Caco-2 (cell line): ENCODE results near the gene NACC1. TPM values are rescaled to one million over a fixed set of nuclear protein-coding genes. Genes with fewer than 3 reads are reported as not detected.

Experiments
- BruUV-seq: library from RNA; stranded (reverse); fragments of 400-500 nt; replicated peaks from 2 replicates; lab custom pipeline; 2021; lab: Mats Ljungman, UMichigan
- CTCF ChIA-PET: fragments of 300-600 bp; sonication (Branson Sonifier 250); formaldehyde crosslinking; loops from one replicate; lab custom pipeline; 2022; ENCODE audit warnings: antibody characterized with exemption; lab: Charles Lee
- POLR2A ChIA-PET: fragments of 300-600 bp; sonication (Branson Sonifier 250); formaldehyde crosslinking; loops from one replicate; lab custom pipeline; 2022; ENCODE audit warnings: antibody characterized with exemption; lab: Charles Lee
- DNase-seq, 2 experiments: peaks; one replicate each; pipeline versions ENCODE4 v3.0.0 to v3.0.0-alpha.2; 2020 to 2022
- H3K27me3 ChIP-seq: replicated peaks from 2 replicates; pipeline ENCODE4 v1.6.0; 2011; ENCODE audit warnings: low read length; ENCODE audit not compliant: control insufficient read depth, insufficient read depth
- H3K36me3 ChIP-seq: 2 replicates; pipeline ENCODE4 v1.5.1; 2011; ENCODE audit warnings: low read length; ENCODE audit not compliant: control insufficient read depth, insufficient read depth
- H3K4me1 ChIP-seq: fragments of 250-450 bp; sonication (Bioruptor Pico); 2 replicates; pipeline ENCODE4 v1.5.1; 2020; ENCODE audit warnings: mild to moderate bottlenecking
- H3K4me3 ChIP-seq: 2 replicates; pipeline ENCODE4 v1.5.1; 2011; ENCODE audit warnings: low read depth, mild to moderate bottlenecking, control low read depth, low read length
- H3K9me3 ChIP-seq: fragments of 250-450 bp; sonication (Bioruptor Pico); 2 replicates; pipeline ENCODE4 v1.5.1; 2020; ENCODE audit warnings: mild to moderate bottlenecking, moderate library complexity
- H3K27ac Mint-ChIP-seq: one replicate; pipeline ENCODE4 v1.8.0; 2022; ENCODE audit warnings: mixed read lengths; ENCODE audit not compliant: unreplicated experiment
- H3K27me3 Mint-ChIP-seq: one replicate; pipeline ENCODE4 v1.8.0; 2022; ENCODE audit warnings: mixed read lengths; ENCODE audit not compliant: insufficient read depth, unreplicated experiment
- H3K36me3 Mint-ChIP-seq: one replicate; pipeline ENCODE4 v1.8.0; 2022; ENCODE audit warnings: mild to moderate bottlenecking, mixed read lengths; ENCODE audit not compliant: insufficient read depth, unreplicated experiment
- H3K4me1 Mint-ChIP-seq: one replicate; pipeline ENCODE4 v1.8.0; 2022; ENCODE audit warnings: low read depth, mixed read lengths; ENCODE audit not compliant: unreplicated experiment
- H3K4me3 Mint-ChIP-seq: one replicate; pipeline ENCODE4 v1.8.0; 2022; ENCODE audit warnings: mild to moderate bottlenecking, moderate library complexity, mixed read lengths; ENCODE audit not compliant: unreplicated experiment
- H3K9me3 Mint-ChIP-seq: one replicate; pipeline ENCODE4 v1.8.0; 2022; ENCODE audit warnings: mixed read lengths; ENCODE audit not compliant: unreplicated experiment
- intact Hi-C: fragments of 100-400 bp; cut with micrococcal nuclease; formaldehyde crosslinking; loops from one replicate; pipeline ENCODE4 v1.10.0; 2022; ENCODE audit not compliant: unreplicated experiment
- total RNA-seq: library from RNA; stranded (reverse); gene quantifications from 2 replicates; pipeline ENCODE4 v1.2.3, GENCODE V29; 2022
- TF ChIP-seq, protein P1 (sequence below), 2 experiments: fragments of 200-600 bp in 1 of 2; IDR thresholded peaks; 1 replicate in 1 of 2; 2 replicates in 1 of 2; pipeline versions ENCODE4 v1.5.1 to v1.8.0; 2011 to 2022; ENCODE audit warnings: antibody characterized with exemption in 1 of 2, control low read depth in 1 of 2, inconsistent platforms in 1 of 2, low read depth in 1 of 2, low read length in 1 of 2, mild to moderate bottlenecking in 1 of 2, moderate library complexity in 1 of 2; ENCODE audit not compliant: insufficient read depth in 1 of 2, severe bottlenecking in 1 of 2, unreplicated experiment in 1 of 2

Gene NACC1
- total RNA-seq, 1 experiment from 2014 or later: 89.6 TPM

DNA sequence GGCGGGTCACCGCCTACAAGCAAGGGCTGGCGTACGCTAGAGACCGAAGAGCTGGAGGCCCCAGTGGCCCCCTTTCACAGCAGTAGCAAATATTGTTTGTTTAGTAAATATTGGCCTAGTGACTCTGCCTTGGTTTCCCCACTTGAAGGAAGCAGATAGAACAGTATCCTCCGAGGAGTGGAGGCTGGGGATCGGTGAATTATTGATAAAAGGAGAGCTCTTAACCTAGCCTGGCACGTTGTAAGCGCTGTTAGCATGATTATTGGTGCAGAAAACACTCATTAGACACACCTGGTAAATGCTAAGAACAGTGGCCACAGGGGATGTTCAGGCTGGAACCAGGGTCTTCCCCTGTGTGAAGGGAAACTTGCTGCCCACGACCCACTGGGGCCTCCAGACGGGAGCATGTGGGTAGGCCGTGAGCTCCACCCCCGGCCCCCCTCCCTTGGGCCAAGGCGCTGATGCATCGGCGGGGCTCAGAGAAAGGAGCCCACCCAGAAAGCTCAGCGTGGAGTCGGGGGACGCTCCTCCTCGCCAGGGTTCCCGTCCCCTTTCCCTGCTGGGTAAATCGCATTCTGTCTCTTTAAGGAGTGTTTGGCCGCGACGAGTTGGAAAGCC, 34.4 kb downstream of the NACC1 start:
- peaks cover 16% of the 10 kb centered on the region for H3K4me1 ChIP-seq
- TSS peak; percentile 43 for BruUV-seq
- H3K36me3 ChIP-seq: peaks cover 2% of the 10 kb centered on the region; the same call in 1 of the 2 replicates
- peak overlapping the region; percentile 99 for H3K4me3 ChIP-seq
- intact Hi-C loops: loop anchor here (5.0 kb wide), 1 partner anchor 360 kb away; the partner anchor contains the start of gene JUNB
- peaks cover 28% of the 10 kb centered on the region for H3K4me1 Mint-ChIP-seq
- DNase-seq: no peak
- H3K36me3 Mint-ChIP-seq: peaks cover 71% of the 10 kb centered on the region
- TF ChIP-seq, protein P1, sequence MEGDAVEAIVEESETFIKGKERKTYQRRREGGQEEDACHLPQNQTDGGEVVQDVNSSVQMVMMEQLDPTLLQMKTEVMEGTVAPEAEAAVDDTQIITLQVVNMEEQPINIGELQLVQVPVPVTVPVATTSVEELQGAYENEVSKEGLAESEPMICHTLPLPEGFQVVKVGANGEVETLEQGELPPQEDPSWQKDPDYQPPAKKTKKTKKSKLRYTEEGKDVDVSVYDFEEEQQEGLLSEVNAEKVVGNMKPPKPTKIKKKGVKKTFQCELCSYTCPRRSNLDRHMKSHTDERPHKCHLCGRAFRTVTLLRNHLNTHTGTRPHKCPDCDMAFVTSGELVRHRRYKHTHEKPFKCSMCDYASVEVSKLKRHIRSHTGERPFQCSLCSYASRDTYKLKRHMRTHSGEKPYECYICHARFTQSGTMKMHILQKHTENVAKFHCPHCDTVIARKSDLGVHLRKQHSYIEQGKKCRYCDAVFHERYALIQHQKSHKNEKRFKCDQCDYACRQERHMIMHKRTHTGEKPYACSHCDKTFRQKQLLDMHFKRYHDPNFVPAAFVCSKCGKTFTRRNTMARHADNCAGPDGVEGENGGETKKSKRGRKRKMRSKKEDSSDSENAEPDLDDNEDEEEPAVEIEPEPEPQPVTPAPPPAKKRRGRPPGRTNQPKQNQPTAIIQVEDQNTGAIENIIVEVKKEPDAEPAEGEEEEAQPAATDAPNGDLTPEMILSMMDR (IDR thresholded peaks at IDR 0.05; ENCODE audit: insufficient read depth in 1 of 2, low read depth in 1 of 2, low read length in 1 of 2, severe bottlenecking in 1 of 2, unreplicated experiment in 1 of 2): no peak
- peak overlapping the region; percentile 98 for H3K27ac Mint-ChIP-seq
- no peaks in the 10 kb centered on the region for H3K9me3 ChIP-seq
- POLR2A ChIA-PET: interaction anchor here (0.6 to 2.2 kb wide), 7 partner anchors 11 to 1353 kb away, joined by 3 to 29 read pairs (median 5); partner anchors contain the start of genes GCDH and NACC1
- peaks cover 4% of the 10 kb centered on the region for H3K27me3 Mint-ChIP-seq
- H3K9me3 Mint-ChIP-seq: no peaks in the 10 kb centered on the region
- no peaks in the 10 kb centered on the region for H3K27me3 ChIP-seq
- H3K4me3 Mint-ChIP-seq: peak overlapping the region; percentile 83
- CTCF ChIA-PET: interaction anchor here (0.5 to 1.0 kb wide), 3 partner anchors 11 to 210 kb away, joined by 3 to 9 read pairs (median 9); no protein-coding TSS in a partner anchor

DNA sequence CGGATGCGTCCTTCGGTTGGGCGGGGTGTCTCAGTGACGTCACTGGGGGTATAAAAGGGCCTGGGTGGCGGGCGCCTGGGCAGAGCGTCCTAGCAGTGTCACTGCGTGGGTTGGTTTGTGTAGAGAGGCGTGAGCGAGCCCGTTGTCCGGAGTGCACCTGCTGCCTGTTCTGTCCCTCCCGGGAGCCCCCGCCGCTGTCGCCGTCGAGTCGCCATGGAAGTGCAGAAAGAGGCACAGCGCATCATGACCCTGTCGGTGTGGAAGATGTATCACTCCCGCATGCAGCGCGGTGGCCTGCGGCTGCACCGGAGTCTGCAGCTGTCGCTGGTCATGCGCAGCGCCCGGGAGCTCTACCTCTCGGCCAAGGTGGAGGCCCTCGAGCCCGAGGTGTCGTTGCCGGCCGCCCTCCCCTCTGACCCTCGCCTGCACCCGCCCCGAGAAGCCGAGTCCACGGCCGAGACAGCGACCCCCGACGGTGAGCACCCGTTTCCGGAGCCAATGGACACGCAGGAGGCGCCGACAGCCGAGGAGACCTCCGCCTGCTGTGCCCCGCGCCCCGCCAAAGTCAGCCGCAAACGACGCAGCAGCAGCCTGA, 35.0 kb downstream of the NACC1 start:
- peaks cover 30% of the 10 kb centered on the region for H3K4me1 Mint-ChIP-seq
- no TSS peak for BruUV-seq
- DNase-seq: peak; percentile 95 to 98
- peak overlapping the region; percentile 98 for H3K27ac Mint-ChIP-seq
- intact Hi-C loops: loop anchor here (5.0 kb wide), 1 partner anchor 361 kb away; the partner anchor contains the start of gene JUNB
- H3K27me3 Mint-ChIP-seq: peaks cover 4% of the 10 kb centered on the region
- H3K9me3 Mint-ChIP-seq: no peaks in the 10 kb centered on the region
- peaks cover 16% of the 10 kb centered on the region for H3K4me1 ChIP-seq
- H3K27me3 ChIP-seq: no peaks in the 10 kb centered on the region
- CTCF ChIA-PET: interaction anchor here (1.0 kb wide), 1 partner anchor 10 kb away, joined by 9 read pairs; no protein-coding TSS in a partner anchor
- no peaks in the 10 kb centered on the region for H3K9me3 ChIP-seq
- H3K36me3 ChIP-seq: peaks cover 2% of the 10 kb centered on the region; the same call in 1 of the 2 replicates
- TF ChIP-seq, protein P1 (IDR thresholded peaks at IDR 0.05; ENCODE audit: insufficient read depth in 1 of 2, low read depth in 1 of 2, low read length in 1 of 2, severe bottlenecking in 1 of 2, unreplicated experiment in 1 of 2): peak in 1 of 2 experiments; percentile 0
- peak overlapping the region; percentile 83 for H3K4me3 Mint-ChIP-seq
- peaks cover 75% of the 10 kb centered on the region for H3K36me3 Mint-ChIP-seq
- peak overlapping the region; percentile 99 for H3K4me3 ChIP-seq
- POLR2A ChIA-PET: interaction anchor here (1.0 to 2.2 kb wide), 5 partner anchors 11 to 1353 kb away, joined by 3 to 29 read pairs (median 6); partner anchors contain the start of gene NACC1

DNA sequence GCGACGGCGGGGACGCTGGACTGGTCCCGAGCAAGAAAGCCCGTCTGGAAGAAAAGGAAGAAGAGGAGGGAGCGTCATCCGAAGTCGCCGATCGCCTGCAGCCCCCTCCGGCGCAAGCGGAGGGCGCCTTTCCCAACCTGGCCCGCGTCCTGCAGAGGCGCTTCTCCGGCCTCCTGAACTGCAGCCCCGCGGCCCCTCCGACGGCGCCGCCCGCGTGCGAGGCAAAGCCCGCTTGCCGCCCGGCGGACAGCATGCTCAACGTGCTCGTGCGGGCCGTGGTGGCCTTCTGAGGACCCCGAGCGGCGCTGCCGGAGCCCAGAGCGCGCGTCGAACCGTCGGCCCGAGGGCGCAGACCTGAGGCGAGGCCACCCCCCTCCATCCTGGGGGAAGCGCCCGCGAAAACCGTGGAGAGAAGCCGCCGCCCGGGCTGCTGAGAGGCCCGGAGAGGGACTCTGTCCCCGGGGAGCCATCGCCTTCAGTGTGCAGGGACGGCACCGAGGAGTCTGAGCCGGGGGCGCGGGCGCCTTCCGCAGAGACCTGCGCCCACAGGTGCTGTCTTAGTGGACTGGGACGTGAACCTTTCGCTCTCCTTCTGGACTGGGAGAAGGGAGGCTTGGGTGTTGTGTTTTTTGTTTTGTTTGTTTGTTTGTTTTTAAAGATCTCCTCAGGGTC, 35.6 kb downstream of the NACC1 start:
- peak in 1 of 2 experiments; percentile 42 for DNase-seq
- H3K27ac Mint-ChIP-seq: peak overlapping the region; percentile 98
- Histone ChIP-seq H3K4me1 (peaks cover 16% of the 10 kb centered on the region), H3K4me3 (peak overlapping the region; percentile 99), H3K27me3 (no peaks in the 10 kb centered on the region), H3K36me3 (peaks cover 2% of the 10 kb centered on the region; the same call in 1 of the 2 replicates), H3K9me3 (no peaks in the 10 kb centered on the region)
- H3K9me3 Mint-ChIP-seq: no peaks in the 10 kb centered on the region
- peaks cover 75% of the 10 kb centered on the region for H3K36me3 Mint-ChIP-seq
- H3K4me1 Mint-ChIP-seq: peaks cover 27% of the 10 kb centered on the region
- H3K27me3 Mint-ChIP-seq: peaks cover 4% of the 10 kb centered on the region
- ChIA-PET CTCF (no interaction called here), POLR2A (interaction anchor here (0.6 to 2.4 kb wide), 5 partner anchors 9 to 16 kb away, joined by 3 to 29 read pairs (median 7); no protein-coding TSS in a partner anchor)
- TSS peak; percentile 24 for BruUV-seq
- intact Hi-C loops: loop anchor here (5.0 kb wide), 1 partner anchor 361 kb away; the partner anchor contains the start of gene JUNB
- TF ChIP-seq, protein P1 (IDR thresholded peaks at IDR 0.05; ENCODE audit: insufficient read depth in 1 of 2, low read depth in 1 of 2, low read length in 1 of 2, severe bottlenecking in 1 of 2, unreplicated experiment in 1 of 2): no peak
- H3K4me3 Mint-ChIP-seq: peak overlapping the region; percentile 83
